Tibial artery (tissue), 4 donors: Measurements from ENCODE around the gene USP40.

Source experiments
- DNase-seq, 2 donors: peaks; one replicate each; pipeline ENCODE4 v3.0.0-alpha.2; 2019
- H3K27ac ChIP-seq, 2 donors: fragments of 200-600 bp; sonication (generic) in 1 of 2; 1 replicate in 1 of 2; 2 replicates in 1 of 2; pipeline ENCODE4 v1.5.1; 2018 to 2019; ENCODE audit warnings: mild to moderate bottlenecking in 1 of 2
- H3K27me3 ChIP-seq, 2 donors: fragments of 200-600 bp; sonication (generic) in 1 of 2; one replicate each; pipeline versions ENCODE4 v1.5.1 to v1.6.0; 2016 to 2019
- H3K36me3 ChIP-seq, 3 donors: fragments of 200-600 bp; sonication (generic) in 2 of 3; one replicate each; pipeline ENCODE4 v1.5.1; 2016 to 2019; ENCODE audit warnings: mild to moderate bottlenecking in 2 of 3
- H3K4me1 ChIP-seq, 4 donors: fragments of 200-600 bp; sonication (generic) in 2 of 4; 1 replicate in 3 of 4; 2 replicates in 1 of 4; pipeline ENCODE4 v1.5.1; 2016 to 2019
- H3K4me3 ChIP-seq, 2 donors: fragments of 200-600 bp; sonication (generic) in 1 of 2; 1 replicate in 1 of 2; 2 replicates in 1 of 2; pipeline ENCODE4 v1.5.1; 2018 to 2019; ENCODE audit warnings: mild to moderate bottlenecking in 2 of 2
- H3K9me3 ChIP-seq, 3 donors: fragments of 200-600 bp; sonication (generic) in 1 of 3; one replicate each; pipeline ENCODE4 v1.5.1; 2016 to 2019
- CTCF ChIP-seq, 2 experiments: fragments of 200-600 bp in 1 of 2; fragments of 450-650 bp in 1 of 2; IDR thresholded peaks; one replicate each; pipeline ENCODE4 v1.5.1; 2017 to 2019; ENCODE audit warnings: antibody characterized with exemption in 2 of 2, mild to moderate bottlenecking in 1 of 2, moderate library complexity in 1 of 2
- intact Hi-C: fragments of 100-400 bp; cut with DNase I; formaldehyde crosslinking; loops from one replicate; pipeline ENCODE4 v1.15.0; 2023; ENCODE audit warnings: low total_unique reads

Gene USP40

GRCh38 chr2:233546774-233547173 lies 19.8 kb downstream of the USP40 start:
- no peak for TF ChIP-seq CTCF (IDR thresholded peaks at IDR 0.05)
- Histone ChIP-seq H3K27me3 (no peaks in the 10 kb centered on the region), H3K4me1 (no peaks in the 10 kb centered on the region), H3K9me3 (no peaks in the 10 kb centered on the region), H3K27ac (no peak overlapping the region), H3K4me3 (no peak overlapping the region), H3K36me3 (peaks cover 53 to 77% (median 64%) of the 10 kb centered on the region in 3 donors)
- DNase-seq: no peak
- intact Hi-C loops: no loop called here

- Histone ChIP-seq H3K36me3 (peaks cover 46 to 70% (median 58%) of the 10 kb centered on the region in 3 donors), H3K4me3 (no peak overlapping the region), H3K9me3 (no peaks in the 10 kb centered on the region), H3K27ac (no peak overlapping the region), H3K27me3 (no peaks in the 10 kb centered on the region), H3K4me1 (no peaks in the 10 kb centered on the region)
- TF ChIP-seq CTCF (IDR thresholded peaks at IDR 0.05): no peak
- intact Hi-C loops: no loop called here
- no peak for DNase-seq
Measured at GRCh38 chr2:233546101-233546500, 20.5 kb downstream of the USP40 start.

- no peak for DNase-seq
- no peaks in the 10 kb centered on the region for H3K9me3 ChIP-seq
- no peaks in the 10 kb centered on the region for H3K4me1 ChIP-seq
- peaks cover 41 to 64% (median 54%) of the 10 kb centered on the region in 3 donors for H3K36me3 ChIP-seq
- no peaks in the 10 kb centered on the region for H3K27me3 ChIP-seq
- no peak overlapping the region for H3K27ac ChIP-seq
- H3K4me3 ChIP-seq: no peak overlapping the region
- intact Hi-C loops: no loop called here
- TF ChIP-seq CTCF (IDR thresholded peaks at IDR 0.05): no peak
Measured at GRCh38 chr2:233544200-233544610, 22.4 kb downstream of the USP40 start.

GRCh38 chr2:233542507-233542906 lies 24.1 kb downstream of the USP40 start:
- no peaks in the 10 kb centered on the region for H3K9me3 ChIP-seq
- H3K27me3 ChIP-seq: no peaks in the 10 kb centered on the region
- intact Hi-C loops: no loop called here
- no peak overlapping the region for H3K27ac ChIP-seq
- H3K4me3 ChIP-seq: no peak overlapping the region
- DNase-seq: peak in 1 of 2 donors; percentile 57
- H3K4me1 ChIP-seq: no peaks in the 10 kb centered on the region
- TF ChIP-seq CTCF (IDR thresholded peaks at IDR 0.05): no peak
- H3K36me3 ChIP-seq: peaks cover 33 to 56% (median 47%) of the 10 kb centered on the region in 3 donors

GRCh38 chr2:233538741-233539140 lies 27.8 kb downstream of the USP40 start:
- DNase-seq: no peak
- Histone ChIP-seq H3K36me3 (peaks cover 22 to 40% (median 23%) of the 10 kb centered on the region in 3 donors), H3K9me3 (no peaks in the 10 kb centered on the region), H3K4me1 (no peaks in the 10 kb centered on the region), H3K27ac (no peak overlapping the region), H3K4me3 (no peak overlapping the region), H3K27me3 (no peaks in the 10 kb centered on the region)
- TF ChIP-seq CTCF (IDR thresholded peaks at IDR 0.05): no peak
- intact Hi-C loops: no loop called here

GRCh38 chr2:233535271-233535670 lies 31.3 kb downstream of the USP40 start:
- no peak for TF ChIP-seq CTCF (IDR thresholded peaks at IDR 0.05)
- Histone ChIP-seq H3K27me3 (no peaks in the 10 kb centered on the region), H3K9me3 (no peaks in the 10 kb centered on the region), H3K36me3 (peaks cover 33 to 45% (median 38%) of the 10 kb centered on the region in 3 donors), H3K4me3 (no peak overlapping the region), H3K4me1 (no peaks in the 10 kb centered on the region), H3K27ac (no peak overlapping the region)
- no peak for DNase-seq
- intact Hi-C loops: no loop called here
